SJSA1 (cell line): ENCODE data around the gene GSDME. TPM values are rescaled to one million over a fixed set of nuclear protein-coding genes. Genes with fewer than 3 reads are reported as not detected.
"Not testable (repeated sequence)": the region's sequence is repeated elsewhere in the genome, so short reads cannot be mapped to it uniquely, and the experiment has no call there.

ENCODE experiments used
- DNase-seq, 2 experiments: peaks; one replicate each; pipeline ENCODE4 v3.0.0-alpha.2; 2015 to 2020; ENCODE audit warnings: low spot score in 2 of 2, low read depth in 1 of 2
- H3K27ac ChIP-seq: fragments of 250-450 bp; sonication (Bioruptor Pico); 2 replicates; pipeline ENCODE4 v1.5.1; 2020; ENCODE audit warnings: mild to moderate bottlenecking, moderate library complexity
- H3K27me3 ChIP-seq: fragments of 250-450 bp; sonication (Bioruptor Pico); replicated peaks from 2 replicates; pipeline ENCODE4 v1.5.1; 2020; ENCODE audit warnings: mild to moderate bottlenecking, moderate library complexity
- H3K36me3 ChIP-seq: fragments of 250-450 bp; sonication (Bioruptor Pico); 2 replicates; pipeline ENCODE4 v1.5.1; 2020; ENCODE audit warnings: mild to moderate bottlenecking
- H3K4me1 ChIP-seq: fragments of 250-450 bp; sonication (Bioruptor Pico); replicated peaks from 2 replicates; pipeline ENCODE4 v1.6.1; 2021; ENCODE audit warnings: mild to moderate bottlenecking
- H3K4me3 ChIP-seq: fragments of 250-450 bp; sonication (Bioruptor Pico); 2 replicates; pipeline ENCODE4 v1.5.1; 2020; ENCODE audit warnings: mild to moderate bottlenecking
- H3K9me3 ChIP-seq: fragments of 250-450 bp; sonication (Bioruptor Pico); replicated peaks from 2 replicates; pipeline ENCODE4 v1.5.1; 2020; ENCODE audit warnings: mild to moderate bottlenecking
- total RNA-seq: library from RNA; depleted of rRNA; stranded (reverse); fragments of >200 nt; shearing (Covaris generic); gene quantifications from 2 replicates; pipeline ENCODE4 v1.2.3, GENCODE V29; 2014; rRNA removed

The GSDME gene
- total RNA-seq: 7.9 and 12.9 TPM in 2 replicates

DNA sequence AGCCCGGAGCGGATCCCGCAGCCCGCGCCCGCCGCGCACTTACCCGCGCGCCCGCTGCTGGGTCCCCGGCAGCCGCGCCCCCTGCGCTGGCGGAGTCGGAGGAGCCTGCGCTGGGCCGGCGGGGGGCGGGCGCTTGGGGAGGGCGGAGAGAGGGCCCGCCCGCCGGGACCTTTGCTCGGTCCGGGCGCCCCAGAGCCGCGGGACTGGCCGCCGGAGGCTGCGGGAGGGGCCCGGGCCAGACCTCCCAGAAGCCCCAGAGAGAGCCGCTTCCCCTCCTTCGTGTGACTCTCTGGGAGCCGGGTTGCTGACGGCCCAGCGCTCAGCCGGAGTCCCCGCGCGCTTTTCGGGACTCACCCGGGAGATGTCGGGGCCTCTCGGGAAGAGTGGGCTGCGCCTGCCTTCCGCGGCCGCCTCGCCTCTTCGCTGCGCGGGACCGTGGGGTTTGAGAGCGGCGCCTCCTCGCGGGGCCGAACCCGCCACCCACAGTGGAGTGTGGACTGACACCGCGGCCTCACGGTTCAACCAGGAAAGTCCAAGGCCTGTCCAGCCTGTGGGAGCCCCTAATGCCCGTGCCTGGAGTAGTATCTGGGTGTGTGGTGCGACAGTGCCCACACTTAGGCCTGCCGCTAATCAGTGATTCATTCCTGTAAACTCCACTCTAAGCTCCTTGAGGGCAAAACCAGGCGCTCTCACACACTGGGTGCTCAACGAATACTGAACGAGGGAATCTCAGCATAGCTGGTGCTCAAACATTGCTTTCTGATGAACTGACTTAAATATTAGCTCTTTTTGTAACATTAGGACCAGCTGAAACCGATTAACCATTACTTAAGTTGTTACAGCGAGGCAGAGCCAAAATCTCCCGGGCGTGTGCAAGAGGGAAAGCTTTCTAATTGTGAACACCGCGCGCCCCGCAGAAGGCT lies at the start of gene GSDME:
TSS of gene GSDME (minus strand) at position 112 of the 923 bp plus-strand sequence. CDS start 7,690 bp downstream, outside the sequence.
- Histone ChIP-seq H3K4me1 (peaks cover 23% of the 10 kb centered on the region), H3K9me3 (no peaks in the 10 kb centered on the region), H3K27ac (peak within 1 kb of the TSS; percentile 83), H3K4me3 (peak within 1 kb of the TSS; percentile 77), H3K36me3 (no peaks in the 10 kb centered on the region), H3K27me3 (no peaks in the 10 kb centered on the region)
- peak; percentile 75 for DNase-seq

- Histone ChIP-seq H3K4me1 (no peaks in the 10 kb centered on the region), H3K27me3 (no peaks in the 10 kb centered on the region), H3K36me3 (peaks cover 15% of the 10 kb centered on the region), H3K4me3 (no peak overlapping the region), H3K27ac (no peak overlapping the region), H3K9me3 (no peaks in the 10 kb centered on the region)
- no peak for DNase-seq
Observed at GRCh38 chr7:24802300-24802699, 45.0 kb upstream of the GSDME start.

DNA sequence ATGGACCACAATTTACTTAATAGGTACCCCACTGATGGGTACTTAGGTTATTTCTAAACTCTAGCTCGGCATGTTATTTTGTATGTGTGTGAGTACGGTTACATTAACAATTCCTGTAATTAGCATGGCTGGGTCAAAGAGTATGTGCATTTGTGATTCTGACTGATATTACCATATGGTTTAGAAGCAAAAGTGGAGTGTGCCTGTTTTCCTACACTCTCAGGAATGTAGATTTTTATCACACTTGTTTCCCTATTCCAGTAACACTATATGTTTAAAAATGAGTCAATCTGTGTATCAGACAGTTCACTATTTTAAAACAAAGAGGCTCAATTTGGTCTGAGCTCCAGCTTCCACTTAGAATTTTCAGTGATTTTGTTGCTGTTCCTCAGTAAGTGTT lies 44.6 kb upstream of the GSDME start:
- no peak overlapping the region for H3K27ac ChIP-seq
- DNase-seq: no peak
- H3K4me3 ChIP-seq: no peak overlapping the region

DNA sequence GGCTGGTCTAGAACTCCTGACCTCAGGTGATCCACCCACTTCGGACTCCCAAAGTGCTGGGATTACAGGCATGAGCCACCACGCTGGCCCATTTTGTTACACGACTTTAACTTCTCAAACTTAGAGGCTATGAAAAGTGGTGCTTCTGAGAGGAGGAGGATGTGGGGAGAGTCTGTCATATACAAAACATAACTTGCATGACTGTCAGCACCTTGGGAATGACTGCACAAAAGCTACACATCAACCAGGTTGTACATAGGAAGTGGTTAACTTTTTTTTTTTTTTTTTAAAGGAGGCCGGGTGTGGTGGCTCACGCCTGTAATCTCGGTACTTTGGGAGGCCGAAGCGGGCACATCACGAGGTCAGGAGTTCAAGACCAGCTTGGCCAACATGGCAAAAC lies 43.4 kb upstream of the GSDME start:
- DNase-seq: no peak
- Histone ChIP-seq H3K27me3 (no peaks in the 10 kb centered on the region), H3K4me1 (no peaks in the 10 kb centered on the region), H3K27ac (no peak overlapping the region), H3K9me3 (no peaks in the 10 kb centered on the region), H3K36me3 (peaks cover 15% of the 10 kb centered on the region; the same call in 1 of the 2 replicates), H3K4me3 (no peak overlapping the region)

More for the DNA sequence above, 44.6 kb upstream of the GSDME start:
- H3K36me3 ChIP-seq: peaks cover 15% of the 10 kb centered on the region
- H3K27me3 ChIP-seq: no peaks in the 10 kb centered on the region
- no peaks in the 10 kb centered on the region for H3K4me1 ChIP-seq
- no peaks in the 10 kb centered on the region for H3K9me3 ChIP-seq

- no peaks in the 10 kb centered on the region for H3K27me3 ChIP-seq
- no peak for DNase-seq
- no peak overlapping the region for H3K4me3 ChIP-seq
Observed at GRCh38 chr7:24800073-24800472, 42.8 kb upstream of the GSDME start.

GRCh38 chr7:24799506-24799905 lies 42.2 kb upstream of the GSDME start:
- Histone ChIP-seq H3K27ac (no peak overlapping the region), H3K27me3 (no peaks in the 10 kb centered on the region), H3K9me3 (no peaks in the 10 kb centered on the region), H3K4me1 (no peaks in the 10 kb centered on the region), H3K36me3 (peaks cover 15% of the 10 kb centered on the region; the same call in 1 of the 2 replicates), H3K4me3 (no peak overlapping the region)
- DNase-seq: no peak

More at GRCh38 chr7:24800073-24800472, 42.8 kb upstream of the GSDME start:
- peaks cover 15% of the 10 kb centered on the region; the same call in 1 of the 2 replicates for H3K36me3 ChIP-seq
- H3K4me1 ChIP-seq: no peaks in the 10 kb centered on the region
- no peak overlapping the region for H3K27ac ChIP-seq
- no peaks in the 10 kb centered on the region for H3K9me3 ChIP-seq

DNA sequence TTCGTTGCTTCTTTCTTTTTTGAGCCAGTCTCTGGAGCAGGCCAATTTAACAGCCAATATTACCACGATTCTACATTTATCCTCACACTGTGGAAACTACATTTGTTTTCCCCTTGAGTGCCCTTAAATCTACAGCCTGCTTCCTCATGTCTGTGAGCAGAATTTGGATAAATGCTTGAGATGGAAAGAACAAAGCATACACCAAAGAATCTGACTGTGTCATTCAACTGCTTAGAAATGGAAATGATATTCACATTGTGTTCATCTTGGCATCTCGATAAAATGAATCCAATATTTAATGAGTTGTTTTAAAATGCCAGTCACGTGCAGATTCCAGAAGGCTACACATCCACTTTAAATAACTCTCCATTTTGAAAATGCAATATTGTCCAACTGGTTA lies 41.0 kb upstream of the GSDME start:
- DNase-seq: no peak
- Histone ChIP-seq H3K4me1 (no peaks in the 10 kb centered on the region), H3K9me3 (no peaks in the 10 kb centered on the region), H3K4me3 (no peak overlapping the region), H3K36me3 (peaks cover 15% of the 10 kb centered on the region; the same call in 1 of the 2 replicates), H3K27ac (no peak overlapping the region), H3K27me3 (no peaks in the 10 kb centered on the region)

- H3K27ac ChIP-seq: no peak overlapping the region
- no peaks in the 10 kb centered on the region for H3K27me3 ChIP-seq
- H3K4me1 ChIP-seq: no peaks in the 10 kb centered on the region
- no peak overlapping the region for H3K4me3 ChIP-seq
- no peaks in the 10 kb centered on the region for H3K9me3 ChIP-seq
- peaks cover 10% of the 10 kb centered on the region; the same call in 1 of the 2 replicates for H3K36me3 ChIP-seq
- no peak for DNase-seq
Observed at GRCh38 chr7:24797270-24797669, 40.0 kb upstream of the GSDME start.

DNA sequence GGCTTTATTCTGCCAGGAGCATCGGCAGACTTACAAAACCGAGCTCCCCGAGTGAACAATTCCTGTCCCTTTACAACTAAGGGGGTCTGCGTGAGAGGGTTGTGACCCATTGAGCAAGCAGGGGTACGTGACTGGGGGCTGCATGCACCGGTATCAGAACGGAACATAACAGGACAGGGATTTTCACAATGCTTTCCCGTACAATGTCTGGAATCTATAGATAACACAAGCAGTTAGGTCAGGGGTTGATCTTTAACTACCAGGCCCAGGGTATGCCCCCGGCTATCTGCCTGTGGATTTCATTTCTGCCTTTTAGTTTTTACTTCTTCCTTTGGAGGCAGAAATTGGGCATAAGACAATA lies 38.1 kb upstream of the GSDME start:
- H3K4me3 ChIP-seq: no peak overlapping the region
- H3K27me3 ChIP-seq: no peaks in the 10 kb centered on the region
- no peak for DNase-seq
- H3K27ac ChIP-seq: no peak overlapping the region
- H3K9me3 ChIP-seq: no peaks in the 10 kb centered on the region
- no peaks in the 10 kb centered on the region for H3K36me3 ChIP-seq
- no peaks in the 10 kb centered on the region for H3K4me1 ChIP-seq

GRCh38 chr7:24794751-24795406 lies 37.6 kb upstream of the GSDME start:
- not testable (repeated sequence) for DNase-seq, H3K27me3 ChIP-seq, H3K27ac ChIP-seq, H3K4me3 ChIP-seq, H3K36me3 ChIP-seq, H3K4me1 ChIP-seq, H3K9me3 ChIP-seq

GRCh38 chr7:24793982-24794648 lies 36.9 kb upstream of the GSDME start:
- Histone ChIP-seq H3K27me3 (no peaks in the 10 kb centered on the region), H3K4me3 (no peak overlapping the region), H3K4me1 (no peaks in the 10 kb centered on the region), H3K27ac (no peak overlapping the region), H3K9me3 (no peaks in the 10 kb centered on the region), H3K36me3 (no peaks in the 10 kb centered on the region)
- DNase-seq: no peak

DNA sequence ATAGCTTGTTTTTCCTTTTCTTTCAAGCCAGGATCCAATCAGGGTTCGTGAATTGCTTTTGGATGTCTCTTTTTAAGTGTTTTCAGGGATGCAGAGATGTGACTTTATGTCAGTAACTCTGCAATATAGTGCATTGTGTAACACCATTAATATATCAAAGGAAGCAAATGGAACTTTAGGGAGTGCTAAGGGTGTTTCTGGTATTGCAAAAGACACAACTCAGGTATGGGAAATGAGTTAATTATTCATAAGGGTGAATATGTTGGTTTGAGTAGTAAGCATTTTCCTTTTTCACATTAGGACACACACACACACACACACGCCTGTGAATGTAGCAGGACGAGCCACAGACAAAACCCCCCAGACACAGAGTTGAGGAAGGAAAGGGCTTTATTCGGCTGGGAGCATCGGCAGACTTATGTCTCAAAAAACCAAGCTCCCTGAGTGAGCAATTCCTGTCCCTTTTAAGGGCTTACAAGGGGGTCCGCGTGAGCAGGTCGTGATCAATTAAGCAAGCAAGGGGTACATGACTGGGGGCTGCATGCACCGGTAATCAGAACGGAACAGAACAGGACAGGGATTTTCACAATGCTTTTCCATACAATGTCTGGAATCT lies 31.8 kb upstream of the GSDME start:
- no peak for DNase-seq
- Histone ChIP-seq H3K4me3 (no peak overlapping the region), H3K27me3 (no peaks in the 10 kb centered on the region), H3K4me1 (peaks cover 13% of the 10 kb centered on the region), H3K9me3 (no peaks in the 10 kb centered on the region; the same call in 1 of the 2 replicates), H3K36me3 (no peaks in the 10 kb centered on the region), H3K27ac (no peak overlapping the region)

DNA sequence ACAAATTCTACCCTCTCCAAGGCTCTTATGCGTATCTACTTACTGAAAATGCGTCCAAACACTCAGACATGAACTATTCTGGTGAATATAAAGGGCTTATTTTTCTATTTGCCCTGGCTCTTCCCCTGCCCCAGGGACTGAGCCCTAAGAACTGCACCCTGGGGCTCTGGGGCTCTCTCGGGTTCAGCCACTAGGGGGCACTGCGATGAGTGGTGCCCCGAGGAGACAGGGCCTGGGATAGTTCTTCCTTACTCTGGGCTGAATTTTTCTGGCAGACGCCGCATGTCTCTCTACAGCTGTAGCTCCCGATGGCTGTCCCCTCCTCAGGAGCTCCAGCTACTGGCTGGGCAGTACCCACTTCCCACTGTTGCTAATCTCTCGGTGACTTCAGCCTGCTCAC lies 30.8 kb upstream of the GSDME start:
- no peak overlapping the region for H3K4me3 ChIP-seq
- DNase-seq: no peak
- H3K9me3 ChIP-seq: no peaks in the 10 kb centered on the region; the same call in 1 of the 2 replicates
- H3K27ac ChIP-seq: no peak overlapping the region
- no peaks in the 10 kb centered on the region for H3K27me3 ChIP-seq
- no peaks in the 10 kb centered on the region for H3K36me3 ChIP-seq
- peaks cover 13% of the 10 kb centered on the region for H3K4me1 ChIP-seq
